Endodermal cell (in vitro differentiated cells): Measurements from ENCODE around the gene ASIC4. TPM values are rescaled to one million over a fixed set of nuclear protein-coding genes. Genes with fewer than 3 reads are reported as not detected.
A peak's percentile ranks its signal among the peaks of the same experiment; 100 is the strongest.

Experiments
- DNase-seq: peaks from one replicate; pipeline ENCODE4 v3.0.0-alpha.2; 2017
- H3K27ac ChIP-seq: 2 replicates; pipeline ENCODE4 v1.5.1; 2013; ENCODE audit warnings: mild to moderate bottlenecking, low read depth, low read length, moderate library complexity
- H3K27me3 ChIP-seq: 2 replicates; pipeline ENCODE4 v1.6.1; 2013; ENCODE audit warnings: mild to moderate bottlenecking, low read length, moderate library complexity; ENCODE audit not compliant: insufficient read depth, control insufficient read depth, poor library complexity, severe bottlenecking
- H3K36me3 ChIP-seq: 2 replicates; pipeline ENCODE4 v1.7.0; 2013; ENCODE audit warnings: mild to moderate bottlenecking, low read length, moderate library complexity; ENCODE audit not compliant: control insufficient read depth, insufficient read depth
- H3K4me1 ChIP-seq: one replicate; pipeline ENCODE4 v1.7.0; 2013; ENCODE audit warnings: low read length; ENCODE audit not compliant: control insufficient read depth, insufficient read depth
- H3K4me3 ChIP-seq: 2 replicates; pipeline ENCODE4 v1.5.1; 2013; ENCODE audit warnings: mild to moderate bottlenecking, low read length, moderate library complexity
- H3K9ac ChIP-seq: 2 replicates; pipeline ENCODE4 v1.6.1; 2013; ENCODE audit warnings: mild to moderate bottlenecking, low read length, moderate library complexity; ENCODE audit not compliant: poor library complexity, severe bottlenecking; ENCODE audit errors: extremely low read depth
- H3K9me3 ChIP-seq: 2 replicates; pipeline ENCODE4 v1.6.1; 2013; ENCODE audit warnings: mild to moderate bottlenecking, low read length, moderate library complexity; ENCODE audit not compliant: control insufficient read depth
- H3K27ac Mint-ChIP-seq: 2 replicates; pipeline ENCODE4 v1.8.0; 2020; ENCODE audit warnings: mixed read lengths
- H3K27me3 Mint-ChIP-seq: 2 replicates; pipeline ENCODE4 v1.8.0; 2021; ENCODE audit warnings: mild to moderate bottlenecking, mixed read lengths; ENCODE audit not compliant: insufficient read depth
- H3K36me3 Mint-ChIP-seq: 2 replicates; pipeline ENCODE4 v1.8.0; 2020; ENCODE audit warnings: low read depth, mixed read lengths
- H3K4me1 Mint-ChIP-seq: 2 replicates; pipeline ENCODE4 v1.8.0; 2020; ENCODE audit warnings: mixed read lengths
- H3K4me3 Mint-ChIP-seq: 2 replicates; pipeline ENCODE4 v1.8.0; 2020; ENCODE audit warnings: mild to moderate bottlenecking, moderate library complexity, mixed read lengths
- H3K9me3 Mint-ChIP-seq: 2 replicates; pipeline ENCODE4 v1.8.0; 2020; ENCODE audit warnings: mild to moderate bottlenecking, mixed read lengths
- WGBS, 2 experiments: methylation state at CpG; one replicate each; pipeline versions ENCODE4 v1.1.5 to v1.1.7; 2013; ENCODE audit warnings: missing lambda C conversion rate in 2 of 2, mixed read lengths in 1 of 2; ENCODE audit not compliant: insufficient coverage in 1 of 2, insufficient read length in 1 of 2; 5-methylcytosine and 5-hydroxymethylcytosine counted together
- total RNA-seq, 2 donors: library from RNA; stranded (reverse); fragmentation: NEBNext Ultra II Directional in 1 of 2; extraction: Animal tissue kit (Norgen Biotek cat#: 25700) in 1 of 2; gene quantifications; 2 replicates in 1 of 2; 3 replicates in 1 of 2; pipeline ENCODE4 v1.2.1, GENCODE V29; 2021
- TF ChIP-seq, protein P1 (sequence below): fragments of 200-600 bp; sonication (generic); conservative IDR thresholded peaks from 2 replicates; pipeline ENCODE4 v1.5.0; 2021; ENCODE audit warnings: antibody characterized with exemption, mild to moderate bottlenecking

Gene ASIC4
- total RNA-seq, 2 donors from 2014 or later, result 0.29 to 1.00 TPM

- Histone ChIP-seq H3K36me3 (peaks cover 3% of the 10 kb centered on the region), H3K4me3 (peak within 1 kb of the TSS; percentile 98), H3K4me1 (peaks cover 9% of the 10 kb centered on the region), H3K27me3 (peaks cover 48% of the 10 kb centered on the region), H3K9me3 (no peaks in the 10 kb centered on the region), H3K27ac (no peak within 1 kb of the TSS), H3K9ac (peak within 1 kb of the TSS; percentile 91)
- peaks cover 51% of the 10 kb centered on the region for H3K27me3 Mint-ChIP-seq
- H3K4me1 Mint-ChIP-seq, result peaks cover 23% of the 10 kb centered on the region
- 0% methylated on average over 22 to 49 of the region's 49 CpGs for WGBS, 2 experiments
- peak within 1 kb of the TSS; percentile 80 for H3K4me3 Mint-ChIP-seq
- H3K27ac Mint-ChIP-seq, result peak within 1 kb of the TSS; percentile 85
- no peaks in the 10 kb centered on the region for H3K9me3 Mint-ChIP-seq
- H3K36me3 Mint-ChIP-seq, result peaks cover 7% of the 10 kb centered on the region
- TF ChIP-seq, protein P1, sequence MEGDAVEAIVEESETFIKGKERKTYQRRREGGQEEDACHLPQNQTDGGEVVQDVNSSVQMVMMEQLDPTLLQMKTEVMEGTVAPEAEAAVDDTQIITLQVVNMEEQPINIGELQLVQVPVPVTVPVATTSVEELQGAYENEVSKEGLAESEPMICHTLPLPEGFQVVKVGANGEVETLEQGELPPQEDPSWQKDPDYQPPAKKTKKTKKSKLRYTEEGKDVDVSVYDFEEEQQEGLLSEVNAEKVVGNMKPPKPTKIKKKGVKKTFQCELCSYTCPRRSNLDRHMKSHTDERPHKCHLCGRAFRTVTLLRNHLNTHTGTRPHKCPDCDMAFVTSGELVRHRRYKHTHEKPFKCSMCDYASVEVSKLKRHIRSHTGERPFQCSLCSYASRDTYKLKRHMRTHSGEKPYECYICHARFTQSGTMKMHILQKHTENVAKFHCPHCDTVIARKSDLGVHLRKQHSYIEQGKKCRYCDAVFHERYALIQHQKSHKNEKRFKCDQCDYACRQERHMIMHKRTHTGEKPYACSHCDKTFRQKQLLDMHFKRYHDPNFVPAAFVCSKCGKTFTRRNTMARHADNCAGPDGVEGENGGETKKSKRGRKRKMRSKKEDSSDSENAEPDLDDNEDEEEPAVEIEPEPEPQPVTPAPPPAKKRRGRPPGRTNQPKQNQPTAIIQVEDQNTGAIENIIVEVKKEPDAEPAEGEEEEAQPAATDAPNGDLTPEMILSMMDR, result peak; percentile 13
- peak; percentile 99 for DNase-seq
Measured at GRCh38 chr2:219498280-219499057, 15.8 kb upstream of the ASIC4 start, which contains the start of gene GMPPA. TSS of gene GMPPA (plus strand) at chr2:219498891. CDS start at chr2:219499976, 1,085 bp downstream.

DNA sequence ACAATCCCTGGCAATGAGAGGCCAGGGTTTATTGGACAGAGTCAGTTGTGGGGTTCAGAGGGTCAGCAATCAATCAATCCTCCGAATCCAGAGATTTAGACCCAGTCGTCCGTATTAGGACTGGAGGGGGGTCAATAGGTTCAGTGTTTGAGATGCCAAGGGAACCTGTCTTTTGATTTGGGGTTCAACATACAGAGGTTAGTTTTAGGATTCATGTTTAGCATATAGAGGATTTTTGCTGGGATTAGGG is 15.3 kb upstream of the ASIC4 start:
- H3K27ac Mint-ChIP-seq, result peak overlapping the region; percentile 85
- H3K27ac ChIP-seq, result no peak overlapping the region
- 6 to 7% methylated on average over 3 of the region's 3 CpGs for whole genome bisulfite sequencing, 2 experiments
- DNase-seq, result no peak
- no peaks in the 10 kb centered on the region for H3K9me3 ChIP-seq
- peaks cover 12% of the 10 kb centered on the region for H3K36me3 Mint-ChIP-seq
- TF ChIP-seq, protein P1, result no peak
- H3K4me3 ChIP-seq, result peak overlapping the region; percentile 98
- peak overlapping the region; percentile 91 for H3K9ac ChIP-seq
- H3K4me1 Mint-ChIP-seq, result peaks cover 23% of the 10 kb centered on the region
- H3K36me3 ChIP-seq, result peaks cover 4% of the 10 kb centered on the region
- H3K4me3 Mint-ChIP-seq, result peak overlapping the region; percentile 80
- peaks cover 46% of the 10 kb centered on the region for H3K27me3 Mint-ChIP-seq
- no peaks in the 10 kb centered on the region for H3K9me3 Mint-ChIP-seq
- peaks cover 9% of the 10 kb centered on the region for H3K4me1 ChIP-seq
- H3K27me3 ChIP-seq, result peaks cover 43% of the 10 kb centered on the region

GRCh38 chr2:219499555-219499954 is 14.7 kb upstream of the ASIC4 start:
- Mint-ChIP-seq H3K27ac (peak overlapping the region; percentile 85), H3K27me3 (peaks cover 40% of the 10 kb centered on the region), H3K36me3 (peaks cover 17% of the 10 kb centered on the region), H3K4me3 (peak overlapping the region; percentile 80), H3K4me1 (peaks cover 23% of the 10 kb centered on the region), H3K9me3 (no peaks in the 10 kb centered on the region)
- Histone ChIP-seq H3K9ac (peak overlapping the region; percentile 91), H3K27me3 (peaks cover 37% of the 10 kb centered on the region), H3K4me1 (peaks cover 9% of the 10 kb centered on the region), H3K9me3 (no peaks in the 10 kb centered on the region), H3K27ac (no peak overlapping the region), H3K36me3 (peaks cover 4% of the 10 kb centered on the region), H3K4me3 (peak overlapping the region; percentile 98)
- DNase-seq, result no peak
- TF ChIP-seq, protein P1, result no peak
- 67 to 77% methylated on average over 1 of the region's 1 CpG for WGBS, 2 experiments
